ENCODE results near the gene ATXN7. TPM values are rescaled to one million over a fixed set of nuclear protein-coding genes. Genes with fewer than 3 reads are reported as not detected.

ATXN7 gene
- polyA plus RNA-seq, 1 donor from 2014 or later, result 6.7 TPM

GRCh38 chr3:63981980-63982379 is 118.3 kb downstream of the ATXN7 start:
- no peak overlapping the region for H3K9ac ChIP-seq (ENCODE audit: low read length)
- no peaks in the 10 kb centered on the region for H3K36me3 ChIP-seq (ENCODE audit: insufficient read depth, low read length)
- H3K9me3 ChIP-seq (ENCODE audit: low read length), result no peaks in the 10 kb centered on the region
- H2AFZ ChIP-seq (ENCODE audit: low read depth, low read length), result no peak overlapping the region
- no peaks in the 10 kb centered on the region for H3F3A ChIP-seq (ENCODE audit: insufficient read depth, low read length, poor library complexity, severe bottlenecking)
- TF ChIP-seq SMC3 (conservative IDR thresholded peaks at IDR 0.05; ENCODE audit: poor library complexity) (no peak), EP300 (conservative IDR thresholded peaks at IDR 0.05; ENCODE audit: poor library complexity, severe bottlenecking) (no peak), EZH2 (IDR thresholded peaks at IDR 0.05; ENCODE audit: borderline replicate concordance, insufficient read depth, low read length, poor library complexity, severe bottlenecking) (no peak), CTCF (IDR thresholded peaks at IDR 0.05; ENCODE audit: poor library complexity, severe bottlenecking) (no peak)
- no peaks in the 10 kb centered on the region for H3K9me2 ChIP-seq (ENCODE audit: insufficient read depth, low read length)
- no peaks in the 10 kb centered on the region for H4K20me1 ChIP-seq (ENCODE audit: insufficient read depth)
- H3K79me2 ChIP-seq (replicated peaks; ENCODE audit: insufficient read depth, low read length), result no peaks in the 10 kb centered on the region
- H3K27me3 ChIP-seq (ENCODE audit: insufficient read depth, low read depth, low read length), result no peaks in the 10 kb centered on the region
- H3K4me2 ChIP-seq (ENCODE audit: low read length), result no peak overlapping the region
- H3K4me3 ChIP-seq (ENCODE audit: low read length), result no peak overlapping the region
- H3K27ac ChIP-seq (ENCODE audit: low read length), result no peak overlapping the region

- Histone ChIP-seq H3K79me2 (replicated peaks; ENCODE audit: insufficient read depth, low read length) (no peaks in the 10 kb centered on the region), H3K9me2 (ENCODE audit: insufficient read depth, low read length) (no peaks in the 10 kb centered on the region), H3K4me3 (ENCODE audit: low read length) (no peak overlapping the region), H3K9ac (ENCODE audit: low read length) (no peak overlapping the region), H3K9me3 (ENCODE audit: low read length) (no peaks in the 10 kb centered on the region), H3K27me3 (ENCODE audit: insufficient read depth, low read depth, low read length) (no peaks in the 10 kb centered on the region), H4K20me1 (ENCODE audit: insufficient read depth) (no peaks in the 10 kb centered on the region), H3F3A (ENCODE audit: insufficient read depth, low read length, poor library complexity, severe bottlenecking) (no peaks in the 10 kb centered on the region), H3K4me2 (ENCODE audit: low read length) (no peak overlapping the region), H3K36me3 (ENCODE audit: insufficient read depth, low read length) (no peaks in the 10 kb centered on the region), H2AFZ (ENCODE audit: low read depth, low read length) (no peak overlapping the region), H3K27ac (ENCODE audit: low read length) (no peak overlapping the region)
- TF ChIP-seq POLR2AphosphoS5 (IDR thresholded peaks at IDR 0.05) (no peak), SMC3 (conservative IDR thresholded peaks at IDR 0.05; ENCODE audit: poor library complexity) (no peak), MXI1 (conservative IDR thresholded peaks at IDR 0.05; ENCODE audit: poor library complexity, severe bottlenecking) (no peak), REST (IDR thresholded peaks at IDR 0.05; ENCODE audit: borderline replicate concordance) (no peak), TAF1 (IDR thresholded peaks at IDR 0.05; ENCODE audit: low read depth) (no peak), EZH2 (IDR thresholded peaks at IDR 0.05; ENCODE audit: borderline replicate concordance, insufficient read depth, low read length, poor library complexity, severe bottlenecking) (no peak), RAD21 (conservative IDR thresholded peaks at IDR 0.05) (no peak), EP300 (conservative IDR thresholded peaks at IDR 0.05; ENCODE audit: poor library complexity, severe bottlenecking) (no peak), CTCF (IDR thresholded peaks at IDR 0.05; ENCODE audit: poor library complexity, severe bottlenecking) (no peak)
Observed at GRCh38 chr3:63984391-63984790, 120.7 kb downstream of the ATXN7 start.
